NCI-H524 (cell line): ENCODE data around the gene FAR2.
"Not testable (repeated sequence)": the region's sequence is repeated elsewhere in the genome, so short reads cannot be mapped to it uniquely, and the experiment has no call there.

Experiments
- DNase-seq, 2 experiments: peaks; one replicate each; lab custom pipeline; 2025; lab: John Stamatoyannopoulos, UW

The FAR2 gene

GRCh38 chr12:29234552-29234951 lies 85.5 kb downstream of the FAR2 start:
- DNase-seq, result no peak

- peak in 1 of 2 experiments; percentile 46 for DNase-seq
Observed at GRCh38 chr12:29234965-29235626, 86.0 kb downstream of the FAR2 start.

GRCh38 chr12:29238822-29239291 lies 89.8 kb downstream of the FAR2 start:
- DNase-seq, result peak in 1 of 2 experiments; percentile 35

- no peak for DNase-seq
Observed at GRCh38 chr12:29239336-29239735, 90.3 kb downstream of the FAR2 start.

GRCh38 chr12:29240441-29240840 lies 91.4 kb downstream of the FAR2 start:
- DNase-seq, result no peak

GRCh38 chr12:29241821-29242591 lies 92.9 kb downstream of the FAR2 start:
- DNase-seq, result peak; percentile 82 to 95

- DNase-seq, result peak in 1 of 2 experiments; percentile 58
Observed at GRCh38 chr12:29242921-29243431, 93.9 kb downstream of the FAR2 start.

- DNase-seq, result no peak
Observed at GRCh38 chr12:29244159-29244765, 95.2 kb downstream of the FAR2 start.

GRCh38 chr12:29245246-29245645 lies 96.2 kb downstream of the FAR2 start:
- DNase-seq, result no peak

GRCh38 chr12:29249930-29250329 lies 100.9 kb downstream of the FAR2 start:
- DNase-seq, result no peak

- peak; percentile 88 to 95 for DNase-seq
Observed at GRCh38 chr12:29253906-29254625, 105.0 kb downstream of the FAR2 start.

- peak in 1 of 2 experiments; percentile 10 for DNase-seq
Observed at GRCh38 chr12:29255042-29255441, 106.0 kb downstream of the FAR2 start.

- DNase-seq, result no peak
Observed at GRCh38 chr12:29256598-29256997, 107.5 kb downstream of the FAR2 start.

- not testable (repeated sequence) for DNase-seq
Observed at GRCh38 chr12:29257687-29258086, 108.6 kb downstream of the FAR2 start.

- DNase-seq, result no peak
Observed at GRCh38 chr12:29264424-29264823, 115.3 kb downstream of the FAR2 start.

GRCh38 chr12:29269706-29270408 lies 120.8 kb downstream of the FAR2 start:
- no peak for DNase-seq

- no peak for DNase-seq
Observed at GRCh38 chr12:29270446-29270845, 121.4 kb downstream of the FAR2 start.

GRCh38 chr12:29273178-29273843 lies 124.2 kb downstream of the FAR2 start:
- peak; percentile 13 to 60 for DNase-seq

- no peak for DNase-seq
Observed at GRCh38 chr12:29275834-29276233, 126.8 kb downstream of the FAR2 start.

- DNase-seq, result no peak
Observed at GRCh38 chr12:29277231-29277630, 128.2 kb downstream of the FAR2 start.
